HL-60/S4 treated with retinoic acid at 250 ng/mL for 4 days and 3 days (cell line): ENCODE results near the gene TXNDC12.
"Not testable (repeated sequence)": the region's sequence is repeated elsewhere in the genome, so short reads cannot be mapped to it uniquely, and the experiment has no call there.

ENCODE experiments used
- in situ Hi-C: fragments of 300-500 bp; cut with MboI; formaldehyde crosslinking; loops from 2 replicates; pipeline ENCODE4 v1.7.0; 2022; ENCODE audit warnings: low sequenced_read_pairs

The TXNDC12 gene

GRCh38 chr1:52055066-52055865, at the start of gene TXNDC12:
Gene TXNDC12, minus strand, starts transcription at chr1:52055191. Its CDS starts 95 bp downstream, at chr1:52055096.
- in situ Hi-C loops = no loop called here

GRCh38 chr1:52102336-52103013, 47.5 kb upstream of the TXNDC12 start:
- in situ Hi-C loops = loop anchor here (25.0 kb wide), 1 partner anchor 585 kb away; the partner anchor contains the start of gene COA7

DNA sequence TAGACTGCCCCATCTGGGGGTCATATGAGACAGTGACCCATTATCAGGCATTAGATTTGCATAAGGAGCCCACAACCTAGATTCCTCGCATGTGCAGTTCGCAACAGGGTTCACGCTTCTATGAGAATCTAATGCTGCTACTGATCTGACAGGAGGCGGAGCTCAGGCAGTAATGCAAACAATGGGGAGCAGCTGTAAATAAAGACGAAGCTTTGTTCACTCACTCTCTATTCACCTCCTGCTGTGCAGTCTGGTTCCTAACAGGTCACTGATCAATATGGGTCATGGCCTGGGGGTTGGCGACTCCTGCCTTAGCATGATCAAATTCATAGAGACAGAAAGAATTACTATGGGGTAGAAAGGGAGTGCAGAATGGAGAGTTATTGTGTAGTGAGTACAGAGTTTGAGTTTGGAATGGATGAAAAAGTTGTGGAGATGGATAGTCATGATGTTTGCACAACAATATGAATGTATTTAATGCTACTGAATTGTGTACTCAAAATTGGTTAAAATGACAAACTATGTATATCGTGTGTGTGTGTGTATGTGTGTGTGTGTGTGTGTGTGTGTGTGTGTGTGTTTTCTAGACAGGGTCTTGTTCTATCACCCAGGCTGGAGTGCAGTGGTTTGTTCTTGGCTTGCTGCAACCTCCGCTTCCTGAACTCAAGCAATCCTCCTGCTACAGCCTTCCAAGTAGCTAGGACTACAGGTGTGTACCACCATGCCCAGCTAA, 43.3 kb upstream of the TXNDC12 start:
- in situ Hi-C loops = no loop called here

DNA sequence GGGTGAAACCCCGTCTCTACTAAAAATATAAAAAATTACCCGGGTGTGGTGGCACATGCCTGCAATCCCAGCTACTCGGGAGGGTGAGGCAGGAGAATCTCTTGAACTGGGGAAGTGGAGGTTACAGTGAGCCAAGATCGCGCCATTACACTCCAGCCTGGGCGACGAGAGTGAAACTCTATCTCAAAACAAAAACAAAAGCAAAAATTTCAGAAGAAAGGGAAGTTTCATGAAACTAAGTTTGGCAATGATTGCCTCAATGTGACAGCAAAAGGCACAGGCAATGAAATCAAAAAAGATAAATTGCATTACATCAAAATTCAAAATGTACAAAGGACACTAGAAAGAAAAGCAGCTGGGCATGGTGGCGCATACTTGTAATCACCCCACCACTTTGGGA, 41.2 kb upstream of the TXNDC12 start:
- in situ Hi-C loops = no loop called here

DNA sequence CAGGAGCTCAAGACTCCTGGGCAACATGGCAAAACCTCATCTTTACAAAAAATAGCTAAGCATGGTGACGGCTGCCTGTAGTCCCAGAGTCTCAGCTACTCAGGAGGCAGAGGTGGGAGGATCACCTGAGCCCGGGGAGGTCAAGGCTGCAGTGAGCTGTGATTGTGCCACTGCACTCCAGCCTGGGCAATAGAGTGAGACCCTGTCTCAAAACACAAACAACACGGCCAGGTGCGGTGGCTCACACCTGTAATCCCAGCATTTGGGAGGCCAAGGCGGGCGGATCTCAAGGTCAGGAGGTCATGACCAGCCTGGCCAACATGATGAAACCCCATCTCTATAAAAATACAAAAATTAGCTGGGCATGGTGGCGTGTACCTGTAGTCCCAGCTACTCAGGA, 39.3 kb upstream of the TXNDC12 start:
- in situ Hi-C loops = not testable (repeated sequence)

GRCh38 chr1:52087892-52088291, 32.9 kb upstream of the TXNDC12 start:
- in situ Hi-C loops = not testable (repeated sequence)

- in situ Hi-C loops = no loop called here
These were observed 25.0 kb upstream of the TXNDC12 start for GRCh38 chr1:52080014-52080415.

- in situ Hi-C loops = not testable (repeated sequence)
These were observed 22.3 kb upstream of the TXNDC12 start for GRCh38 chr1:52077277-52077676.

- in situ Hi-C loops = no loop called here
These were observed 17.3 kb upstream of the TXNDC12 start for GRCh38 chr1:52072291-52072690.

GRCh38 chr1:52070704-52071103, 15.7 kb upstream of the TXNDC12 start:
- in situ Hi-C loops = no loop called here

GRCh38 chr1:52063192-52063591, 8.2 kb upstream of the TXNDC12 start:
- in situ Hi-C loops = no loop called here

DNA sequence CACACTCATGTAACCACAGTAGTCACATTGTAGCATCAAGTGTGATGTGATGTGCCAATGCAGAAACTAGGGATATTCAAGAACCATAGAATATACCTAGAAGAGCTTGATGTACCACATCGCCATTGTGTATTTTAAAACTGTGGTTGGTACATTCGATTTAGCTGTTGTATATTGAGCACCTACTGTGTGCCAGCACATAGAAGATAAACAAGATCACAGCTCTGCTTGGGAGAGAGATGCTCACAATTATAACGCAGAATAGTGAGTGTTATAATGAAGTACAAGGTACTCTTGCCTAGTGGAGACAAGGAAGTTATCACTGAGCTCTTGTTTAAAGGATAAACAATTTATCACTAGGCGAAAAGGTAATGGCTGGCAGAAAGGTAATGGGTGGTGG, 5.8 kb upstream of the TXNDC12 start:
- in situ Hi-C loops = no loop called here

GRCh38 chr1:52059888-52060287, 4.9 kb upstream of the TXNDC12 start:
- in situ Hi-C loops = no loop called here

DNA sequence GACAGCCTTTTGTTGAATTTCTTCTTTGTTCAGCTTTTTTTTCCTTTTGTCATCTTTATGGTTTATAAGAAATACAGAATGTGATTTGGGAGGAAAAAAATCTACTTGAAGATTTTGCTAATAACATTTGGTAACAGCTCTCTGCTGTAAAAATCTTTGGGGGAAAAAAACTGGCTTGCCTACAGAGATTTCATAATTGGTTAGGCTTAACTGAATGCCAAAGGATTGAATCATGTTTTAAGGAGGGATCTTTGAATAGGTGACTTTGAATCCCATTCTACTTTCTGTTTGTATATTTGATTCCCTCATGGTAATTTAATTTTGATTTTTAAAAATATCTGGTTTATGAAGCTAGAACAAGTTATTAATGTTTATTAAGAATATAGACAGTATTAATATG, 4.3 kb upstream of the TXNDC12 start:
- in situ Hi-C loops = no loop called here

GRCh38 chr1:52057876-52058415, 3.0 kb upstream of the TXNDC12 start:
- in situ Hi-C loops = no loop called here

DNA sequence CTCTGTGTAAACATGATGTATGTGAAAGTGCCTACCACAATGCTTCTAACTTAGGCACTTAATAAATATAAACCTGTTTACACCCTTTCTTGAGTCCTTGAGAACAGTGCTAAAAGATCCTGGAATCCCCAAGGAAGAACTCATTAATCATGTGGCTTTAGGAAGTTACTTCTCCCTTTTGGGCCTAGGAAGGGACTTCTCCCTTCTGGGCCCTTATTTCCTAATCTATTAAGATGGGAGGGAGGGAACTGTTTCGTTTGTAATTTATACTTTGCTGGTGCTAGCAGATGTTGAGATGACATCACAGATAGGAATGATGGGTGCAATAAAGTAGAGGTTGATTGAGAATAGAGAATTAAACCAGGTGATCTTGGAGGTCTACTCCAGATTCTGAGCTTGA, 2.3 kb upstream of the TXNDC12 start:
- in situ Hi-C loops = no loop called here

GRCh38 chr1:52056937-52057231, 1.9 kb upstream of the TXNDC12 start:
- in situ Hi-C loops = no loop called here

DNA sequence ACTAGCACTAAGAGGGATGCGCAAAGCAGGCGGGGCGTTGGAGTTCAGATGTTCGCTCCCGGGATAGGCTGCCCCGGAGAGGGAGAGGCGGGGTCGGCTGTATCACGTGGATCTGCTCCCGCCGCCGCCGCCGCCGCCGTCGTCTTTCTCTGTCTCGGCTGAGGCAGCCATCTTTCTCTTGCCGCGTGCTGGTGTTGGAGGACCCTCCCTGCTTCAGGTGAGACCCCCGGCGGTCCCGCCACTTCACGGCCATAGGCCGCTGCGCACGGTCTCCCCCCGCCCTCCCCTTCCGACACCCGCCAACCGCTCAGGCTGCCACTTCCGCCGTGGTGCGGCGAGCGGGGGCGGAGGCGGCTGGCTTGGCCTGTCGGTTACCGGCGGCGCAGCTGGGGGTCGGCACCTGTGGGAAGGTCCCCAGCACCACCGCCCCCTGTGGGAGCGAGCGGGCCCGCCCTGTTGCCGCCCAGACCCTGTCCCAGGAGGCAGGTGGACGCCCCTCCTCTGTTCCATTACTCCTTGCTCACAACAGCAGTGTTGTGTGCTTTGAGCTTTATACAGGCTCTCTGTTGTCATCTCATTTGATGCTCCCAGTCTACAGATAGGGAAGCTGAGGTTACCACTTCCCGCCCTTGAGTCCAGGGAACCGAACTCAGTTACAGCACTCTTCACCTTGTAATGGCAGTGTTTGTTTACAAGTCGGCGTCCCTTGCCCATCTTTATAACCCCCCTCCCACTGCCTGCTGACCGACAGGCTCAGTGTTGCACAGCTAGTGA, 1.4 kb upstream of the TXNDC12 start, which contains the start of gene BTF3L4:
TSS of gene BTF3L4 (plus strand) at position 133 of the 774 bp plus-strand sequence. CDS start 3,553 bp downstream, outside the sequence.
- in situ Hi-C loops = no loop called here

DNA sequence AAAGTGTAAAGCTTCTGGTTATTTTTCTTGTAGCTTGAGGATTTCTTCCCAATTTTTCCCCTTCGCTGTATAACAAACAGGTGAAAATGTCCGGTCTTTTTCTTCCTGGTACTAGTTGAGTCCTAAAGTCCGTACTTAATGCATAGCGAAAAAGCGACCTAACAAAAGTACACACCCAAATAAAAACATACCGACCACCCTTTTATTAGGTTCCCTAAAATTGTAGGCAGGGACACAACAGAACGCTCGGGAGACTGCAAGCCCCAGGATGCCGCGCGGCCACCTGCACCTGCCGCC, 823 bp upstream of the TXNDC12 start:
- in situ Hi-C loops = no loop called here

DNA sequence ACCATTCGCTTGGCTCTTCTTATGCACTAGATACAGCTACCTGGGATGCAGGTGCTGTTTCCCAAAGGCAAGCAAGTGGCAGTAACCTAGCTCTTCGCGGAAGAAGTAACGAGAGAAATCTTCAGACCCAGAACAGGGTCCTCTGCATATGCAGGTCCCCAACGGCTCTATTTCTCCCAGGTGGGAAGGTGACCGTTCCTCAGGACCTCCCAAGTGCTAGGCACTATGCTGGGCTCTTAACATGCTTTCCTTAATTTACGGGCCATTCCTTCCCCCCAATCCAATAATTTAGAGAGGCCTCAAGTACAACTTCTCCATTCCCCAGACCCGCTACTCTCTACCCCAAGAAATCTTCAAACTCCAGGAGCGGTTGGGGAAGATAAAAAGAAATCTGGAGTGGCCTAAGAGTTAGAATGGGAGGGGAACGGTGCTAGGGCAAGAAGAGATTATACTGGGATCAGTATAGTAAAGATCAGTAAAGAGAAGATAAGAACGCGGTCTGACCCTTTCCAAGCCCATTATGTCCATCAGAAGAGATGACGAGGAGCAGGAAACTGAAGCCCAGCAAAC, 410 bp downstream of the TXNDC12 start:
- in situ Hi-C loops = no loop called here

DNA sequence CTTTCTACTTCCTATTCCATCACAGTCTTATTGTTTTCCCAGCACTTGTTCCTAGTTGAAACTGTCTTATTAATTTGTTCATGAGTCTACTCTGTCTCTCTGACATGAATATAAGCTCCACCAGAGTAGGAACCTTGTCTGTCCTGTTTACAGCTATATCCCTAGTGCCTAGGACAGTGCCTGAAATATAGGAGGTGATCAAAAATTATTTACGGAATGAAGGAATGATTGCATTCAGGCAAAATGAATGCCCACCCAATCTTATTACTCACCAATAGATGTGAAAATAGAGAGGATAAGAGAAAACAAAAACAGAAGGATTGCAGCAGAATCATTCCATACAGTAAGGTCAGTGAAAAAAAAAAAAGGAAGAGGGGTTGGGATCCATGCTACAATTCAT, 1.1 kb downstream of the TXNDC12 start:
- in situ Hi-C loops = no loop called here
